GM12891 (cell line): ENCODE measurements around the gene LACTB.

Experiments used
- DNase-seq: peaks from one replicate; pipeline ENCODE4 v3.0.0; 2011; ENCODE audit warnings: low spot score; ENCODE audit not compliant: insufficient read length
- FAIRE-seq: peaks from 2 replicates; lab custom pipeline; 2011; peaks lifted over from hg19 to GRCh38; lab: Jason Lieb, UNC
- PAX5 ChIP-seq: IDR thresholded peaks from 2 replicates; pipeline ENCODE4 v1.6.1; 2011; ENCODE audit warnings: low read length, moderate library complexity, mild to moderate bottlenecking; ENCODE audit not compliant: insufficient read depth, severe bottlenecking
- POLR2A ChIP-seq: IDR thresholded peaks from 2 replicates; pipeline ENCODE4 v1.6.1; 2011; ENCODE audit warnings: low read depth, low read length, control low read depth
- POLR2AphosphoS5 ChIP-seq: IDR thresholded peaks from 2 replicates; pipeline ENCODE4 v1.6.1; 2011; ENCODE audit warnings: low read depth, low read length, control low read depth
- POU2F2 ChIP-seq: IDR thresholded peaks from 2 replicates; pipeline ENCODE4 v1.6.1; 2011; ENCODE audit warnings: low read depth, mild to moderate bottlenecking, control low read depth, low read length, moderate library complexity
- SPI1 ChIP-seq: IDR thresholded peaks from 2 replicates; pipeline ENCODE4 v1.6.1; 2011; ENCODE audit warnings: low read depth, low read length, control low read depth
- TAF1 ChIP-seq: IDR thresholded peaks from 2 replicates; pipeline ENCODE4 v1.6.1; 2011; ENCODE audit warnings: low read depth, low read length, control low read depth

LACTB gene

GRCh38 chr15:63146684-63147083 is 25.0 kb downstream of the LACTB start:
- no peak for DNase-seq
- FAIRE-seq, result no peak
- TF ChIP-seq TAF1, result no peak
- TF ChIP-seq PAX5, result no peak
- no peak for TF ChIP-seq POLR2AphosphoS5
- no peak for TF ChIP-seq POLR2A
- no peak for TF ChIP-seq POU2F2
- TF ChIP-seq SPI1, result no peak

GRCh38 chr15:63151665-63152064 is 30.0 kb downstream of the LACTB start:
- FAIRE-seq (no peak), DNase-seq (no peak)
- TF ChIP-seq POLR2A (no peak; the same call in 1 of the 2 replicates), TAF1 (no peak), POU2F2 (no peak), PAX5 (no peak), POLR2AphosphoS5 (0 out of 2 replicates have a peak, but pooled peaks have one; percentile 21)

- no peak for DNase-seq
- TF ChIP-seq POLR2AphosphoS5, result no peak
- no peak for TF ChIP-seq PAX5
- TF ChIP-seq POU2F2, result no peak
- TF ChIP-seq POLR2A, result no peak
- no peak for TF ChIP-seq TAF1
- no peak for TF ChIP-seq SPI1
- FAIRE-seq, result no peak
Observed at GRCh38 chr15:63155486-63155885, 33.8 kb downstream of the LACTB start.

GRCh38 chr15:63156086-63156710 is 34.5 kb downstream of the LACTB start:
- TF ChIP-seq POLR2A (no peak), TAF1 (no peak), POLR2AphosphoS5 (no peak), SPI1 (no peak), PAX5 (no peak), POU2F2 (no peak)
- FAIRE-seq, result no peak

GRCh38 chr15:63156755-63157117 is 35.1 kb downstream of the LACTB start:
- TF ChIP-seq POLR2AphosphoS5, result no peak
- TF ChIP-seq PAX5, result no peak
- no peak for TF ChIP-seq SPI1
- TF ChIP-seq TAF1, result no peak
- no peak for TF ChIP-seq POU2F2
- no peak for TF ChIP-seq POLR2A
- DNase-seq (no peak), FAIRE-seq (no peak)

More at GRCh38 chr15:63156086-63156710, 34.5 kb downstream of the LACTB start:
- no peak for DNase-seq

GRCh38 chr15:63157118-63157843 is 35.6 kb downstream of the LACTB start, which contains the start of gene RPS27L:
TSS of gene RPS27L (minus strand) at chr15:63157477. CDS start at chr15:63157405, 72 bp downstream.
- TF ChIP-seq POLR2A (peak; percentile 98), POU2F2 (peak; percentile 80; the same call in 1 of the 2 replicates), TAF1 (peak; percentile 97), SPI1 (no peak), PAX5 (no peak), POLR2AphosphoS5 (peak; percentile 97)
- peak; percentile 77 for DNase-seq
- FAIRE-seq, result peak; percentile 97

GRCh38 chr15:63157891-63158431 is 36.3 kb downstream of the LACTB start:
- DNase-seq, result no peak
- TF ChIP-seq POLR2A, result no peak
- no peak for TF ChIP-seq TAF1
- no peak for TF ChIP-seq SPI1
- no peak for TF ChIP-seq PAX5
- TF ChIP-seq POLR2AphosphoS5, result no peak
- TF ChIP-seq POU2F2, result no peak
- FAIRE-seq, result no peak

- TF ChIP-seq POLR2AphosphoS5, result no peak
- no peak for TF ChIP-seq POLR2A
- TF ChIP-seq POU2F2, result no peak
- no peak for TF ChIP-seq SPI1
- TF ChIP-seq TAF1, result no peak
- TF ChIP-seq PAX5, result no peak
- FAIRE-seq (no peak), DNase-seq (no peak)
Observed at GRCh38 chr15:63160638-63161037, 39.0 kb downstream of the LACTB start.

GRCh38 chr15:63163217-63163616 is 41.6 kb downstream of the LACTB start:
- DNase-seq (no peak), FAIRE-seq (no peak)
- TF ChIP-seq POU2F2, result no peak
- TF ChIP-seq SPI1, result no peak
- TF ChIP-seq TAF1, result no peak
- TF ChIP-seq POLR2A, result no peak
- no peak for TF ChIP-seq PAX5
